ENCODE data around the gene ITM2B. TPM values are rescaled to one million over a fixed set of nuclear protein-coding genes. Genes with fewer than 3 reads are reported as not detected.

Gene ITM2B
- polyA plus RNA-seq, 1 donor (not counting 4 experiments of a cell fraction or from before 2014, with no cell fraction given) = 401 TPM

- FAIRE-seq = no peak
- dilution Hi-C loops (cut with MboI; ENCODE audit: extremely low pct_ligation_motif_present, low sequenced_read_pairs) = no loop called here
- TF ChIP-seq CTCF (optimal IDR thresholded peaks at IDR 0.05 in 1 of 3, IDR thresholded peaks at IDR 0.05 in 1 of 3, conservative IDR thresholded peaks at IDR 0.05 in 1 of 3; ENCODE audit: extremely low read depth in 1 of 3, insufficient read depth in 2 of 3, low read length in 3 of 3) = no peak
- no peak for TF ChIP-seq EZH2 (IDR thresholded peaks at IDR 0.05; ENCODE audit: low read length)
- Histone ChIP-seq H3K4me2 (ENCODE audit: control insufficient read depth, extremely low read depth, insufficient read depth, low read depth, low read length) (no peak overlapping the region), H3K4me1 (ENCODE audit: control insufficient read depth, extremely low read depth, insufficient read depth, low read length) (peaks cover 2% of the 10 kb centered on the region), H3K9ac (ENCODE audit: control insufficient read depth, extremely low read depth, insufficient read depth, low read length) (no peak overlapping the region), H3K4me3 (ENCODE audit: control insufficient read depth in 2 of 3, extremely low read depth in 1 of 3, insufficient read depth in 2 of 3, low read depth in 1 of 3, low read length in 3 of 3) (no peak overlapping the region), H3K79me2 (ENCODE audit: control insufficient read depth, insufficient read depth, low read length) (peaks cover 18% of the 10 kb centered on the region), H3K27ac (ENCODE audit: control insufficient read depth, insufficient read depth, low read length) (no peak overlapping the region), H2AFZ (ENCODE audit: control insufficient read depth, low read length) (no peak overlapping the region), H3K36me3 (ENCODE audit: control insufficient read depth in 2 of 2, extremely low read depth in 1 of 2, insufficient read depth in 2 of 2, low read length in 2 of 2) (peaks cover 2 to 4% of the 10 kb centered on the region in 2 experiments), H3K27me3 (ENCODE audit: control insufficient read depth, extremely low read depth, insufficient read depth, low read length) (no peaks in the 10 kb centered on the region), H4K20me1 (ENCODE audit: control insufficient read depth, extremely low read depth, insufficient read depth, low read length) (no peaks in the 10 kb centered on the region), H3K9me1 (ENCODE audit: control insufficient read depth, extremely low read depth, insufficient read depth, low read length) (no peaks in the 10 kb centered on the region), H3K9me3 (ENCODE audit: control insufficient read depth, low read depth, low read length) (no peaks in the 10 kb centered on the region)
- no peak for DNase-seq (ENCODE audit: low read depth, low spot score)
Measured at GRCh38 chr13:48316826-48317510, 84.0 kb downstream of the ITM2B start.

GRCh38 chr13:48317511-48318376, 84.7 kb downstream of the ITM2B start:
- TF ChIP-seq CTCF (optimal IDR thresholded peaks at IDR 0.05 in 1 of 3, IDR thresholded peaks at IDR 0.05 in 1 of 3, conservative IDR thresholded peaks at IDR 0.05 in 1 of 3; ENCODE audit: extremely low read depth in 1 of 3, insufficient read depth in 2 of 3, low read length in 3 of 3) (no peak), EZH2 (IDR thresholded peaks at IDR 0.05; ENCODE audit: low read length) (no peak)

More at GRCh38 chr13:48317511-48318376, 84.7 kb downstream of the ITM2B start:
- Histone ChIP-seq H2AFZ (ENCODE audit: control insufficient read depth, low read length) (no peak overlapping the region), H3K27me3 (ENCODE audit: control insufficient read depth, extremely low read depth, insufficient read depth, low read length) (no peaks in the 10 kb centered on the region), H3K9me3 (ENCODE audit: control insufficient read depth, low read depth, low read length) (no peaks in the 10 kb centered on the region), H3K9ac (ENCODE audit: control insufficient read depth, extremely low read depth, insufficient read depth, low read length) (no peak overlapping the region), H3K9me1 (ENCODE audit: control insufficient read depth, extremely low read depth, insufficient read depth, low read length) (no peaks in the 10 kb centered on the region), H3K36me3 (ENCODE audit: control insufficient read depth in 2 of 2, extremely low read depth in 1 of 2, insufficient read depth in 2 of 2, low read length in 2 of 2) (peaks cover 2 to 4% of the 10 kb centered on the region in 2 experiments), H3K79me2 (ENCODE audit: control insufficient read depth, insufficient read depth, low read length) (peaks cover 14% of the 10 kb centered on the region), H3K4me2 (ENCODE audit: control insufficient read depth, extremely low read depth, insufficient read depth, low read depth, low read length) (no peak overlapping the region), H3K4me3 (ENCODE audit: control insufficient read depth in 2 of 3, extremely low read depth in 1 of 3, insufficient read depth in 2 of 3, low read depth in 1 of 3, low read length in 3 of 3) (no peak overlapping the region), H3K4me1 (ENCODE audit: control insufficient read depth, extremely low read depth, insufficient read depth, low read length) (peaks cover 2% of the 10 kb centered on the region), H4K20me1 (ENCODE audit: control insufficient read depth, extremely low read depth, insufficient read depth, low read length) (no peaks in the 10 kb centered on the region), H3K27ac (ENCODE audit: control insufficient read depth, insufficient read depth, low read length) (no peak overlapping the region)
- dilution Hi-C loops (cut with MboI; ENCODE audit: extremely low pct_ligation_motif_present, low sequenced_read_pairs) = no loop called here
- FAIRE-seq (no peak), DNase-seq (ENCODE audit: low read depth, low spot score) (no peak)
